ENCODE data around the gene SCP2.
"Not testable (repeated sequence)": the region's sequence is repeated elsewhere in the genome, so short reads cannot be mapped to it uniquely, and the experiment has no call there.

SCP2 gene

DNA sequence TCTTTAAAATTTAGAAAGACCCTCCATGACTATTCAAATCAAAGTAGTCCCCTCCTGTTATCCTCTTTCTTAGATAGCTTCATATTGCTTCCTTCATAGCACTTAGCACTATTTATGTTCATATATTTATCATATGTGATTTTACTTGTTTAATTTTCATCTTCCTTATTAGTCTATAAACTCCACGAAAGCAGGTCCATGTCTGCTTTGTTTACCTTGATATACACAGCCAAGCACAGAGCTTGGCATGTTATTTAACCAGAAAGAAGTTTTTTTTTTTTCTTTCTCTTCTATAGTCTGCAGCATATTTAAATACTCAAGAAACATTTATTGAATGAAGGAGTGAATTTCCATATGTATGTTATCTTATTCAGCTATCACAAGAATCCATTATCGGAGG, 36.0 kb downstream of the SCP2 start:
- no peak overlapping the region for H3K9ac ChIP-seq
- H3K36me3 ChIP-seq = no peaks in the 10 kb centered on the region; the same call in 1 of the 2 replicates
- no peaks in the 10 kb centered on the region for H3K9me3 ChIP-seq
- H4K20me1 ChIP-seq = no peaks in the 10 kb centered on the region
- H3K4me2 ChIP-seq = no peak overlapping the region
- no peak overlapping the region for H3K4me3 ChIP-seq
- TF ChIP-seq Cebpa-rat (IDR thresholded peaks at IDR 0.05) = no peak
- no peaks in the 10 kb centered on the region for H3K27me3 ChIP-seq
- H3K27ac ChIP-seq = no peak overlapping the region
- no peaks in the 10 kb centered on the region for H3K4me1 ChIP-seq

DNA sequence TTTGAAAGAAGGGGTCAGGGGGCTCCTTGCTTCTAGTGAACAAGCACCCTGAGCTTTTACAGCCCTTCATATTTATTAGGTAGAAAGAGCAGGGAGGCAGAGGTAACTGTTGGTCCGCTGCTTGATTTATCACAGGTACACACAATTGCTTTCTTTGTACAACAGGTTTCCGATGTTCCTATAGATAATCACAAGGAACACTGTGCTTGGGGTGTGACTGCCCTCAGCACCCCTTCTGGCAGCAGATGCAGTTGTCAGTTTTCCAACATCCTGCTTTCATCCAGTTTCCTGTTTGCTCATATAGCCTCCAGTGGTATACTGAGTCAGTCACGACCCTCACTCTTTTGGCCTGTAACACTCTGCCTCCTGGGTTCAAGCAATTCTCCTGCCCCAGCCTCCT, 40.6 kb downstream of the SCP2 start:
- TF ChIP-seq Cebpa-rat (IDR thresholded peaks at IDR 0.05) = no peak
- no peaks in the 10 kb centered on the region; the same call in 1 of the 2 replicates for H3K36me3 ChIP-seq
- H3K4me1 ChIP-seq = no peaks in the 10 kb centered on the region
- no peak overlapping the region for H3K27ac ChIP-seq
- H3K27me3 ChIP-seq = no peaks in the 10 kb centered on the region
- H3K4me2 ChIP-seq = no peak overlapping the region
- H3K9ac ChIP-seq = no peak overlapping the region
- no peaks in the 10 kb centered on the region for H3K9me3 ChIP-seq
- H4K20me1 ChIP-seq = no peaks in the 10 kb centered on the region
- no peak overlapping the region for H3K4me3 ChIP-seq

DNA sequence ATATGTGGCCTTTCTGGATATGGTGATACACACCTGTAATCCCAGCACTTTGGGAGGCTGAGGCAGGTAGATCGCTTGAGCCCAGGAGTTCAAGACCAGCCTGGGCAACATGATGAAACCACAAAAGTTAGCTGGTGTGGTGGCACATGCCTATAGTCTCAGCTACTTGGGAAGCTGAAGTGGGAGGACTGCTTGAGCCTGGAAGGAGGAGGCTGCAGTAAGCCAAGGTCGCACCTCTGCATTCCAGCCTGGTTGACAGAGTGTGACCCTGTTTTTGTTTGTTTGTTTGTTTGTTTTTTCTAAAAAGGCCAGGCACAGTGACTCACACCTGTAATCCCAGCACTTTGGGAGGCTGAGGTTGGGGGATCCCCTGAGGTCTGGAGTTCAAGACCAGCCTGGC, 42.2 kb downstream of the SCP2 start:
- H3K4me3 ChIP-seq, H3K9me3 ChIP-seq, H3K4me2 ChIP-seq, H4K20me1 ChIP-seq, H3K27me3 ChIP-seq, H3K36me3 ChIP-seq, H3K9ac ChIP-seq, H3K4me1 ChIP-seq, H3K27ac ChIP-seq: not testable (repeated sequence)

DNA sequence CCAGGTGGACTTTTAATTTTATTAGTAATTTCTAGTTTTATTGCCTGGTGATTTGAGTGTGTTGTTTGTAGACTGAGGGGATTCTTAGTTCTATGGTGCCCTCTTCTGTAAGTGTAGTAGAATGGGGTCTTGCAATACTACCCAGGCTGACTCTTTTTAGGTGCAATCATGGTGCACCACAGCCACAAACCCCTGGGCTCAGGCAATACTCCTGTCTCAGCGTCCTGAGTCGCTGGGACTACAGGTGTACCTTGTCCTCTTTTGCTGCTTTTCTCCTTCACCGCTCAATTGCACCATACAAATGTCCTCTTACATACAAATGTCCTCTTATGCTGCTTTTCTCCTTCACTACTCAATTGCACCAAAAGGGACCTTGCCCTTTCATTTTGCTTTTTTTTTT, 43.1 kb downstream of the SCP2 start:
- Histone ChIP-seq H3K4me2 (no peak overlapping the region), H3K4me1 (no peaks in the 10 kb centered on the region), H3K4me3 (no peak overlapping the region), H3K9ac (no peak overlapping the region), H3K9me3 (no peaks in the 10 kb centered on the region), H3K36me3 (no peaks in the 10 kb centered on the region; the same call in 1 of the 2 replicates), H3K27ac (no peak overlapping the region), H3K27me3 (no peaks in the 10 kb centered on the region), H4K20me1 (no peaks in the 10 kb centered on the region)
- no peak for TF ChIP-seq Cebpa-rat (IDR thresholded peaks at IDR 0.05)

DNA sequence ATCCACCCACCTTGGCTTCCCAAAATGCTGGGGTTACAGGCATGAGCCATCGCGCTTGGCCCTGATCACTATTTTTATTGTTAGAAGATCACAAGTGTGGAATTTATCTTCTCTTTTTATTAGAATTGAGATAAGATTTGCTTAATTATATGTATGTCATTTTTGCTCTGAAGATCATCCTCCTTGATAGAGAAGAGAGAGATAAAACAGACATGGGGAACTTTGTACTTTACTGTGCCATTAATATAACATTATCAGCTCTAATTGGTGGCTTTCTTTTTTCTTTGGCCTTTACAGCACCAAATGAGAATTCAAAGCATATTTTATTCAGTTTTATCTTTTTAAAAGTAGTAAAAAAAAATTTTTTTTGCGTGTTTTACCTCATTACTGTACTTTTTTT, 46.8 kb downstream of the SCP2 start:
- no peaks in the 10 kb centered on the region for H3K4me1 ChIP-seq
- H3K36me3 ChIP-seq = 0 out of 2 replicates have a peak, but pooled peaks cover 4% of the 10 kb centered on the region
- no peak overlapping the region for H3K4me2 ChIP-seq
- no peak overlapping the region for H3K9ac ChIP-seq
- H3K4me3 ChIP-seq = no peak overlapping the region
- no peak overlapping the region for H3K27ac ChIP-seq
- no peaks in the 10 kb centered on the region for H3K27me3 ChIP-seq
- no peak for TF ChIP-seq Cebpa-rat (IDR thresholded peaks at IDR 0.05)
- no peaks in the 10 kb centered on the region for H3K9me3 ChIP-seq
- no peaks in the 10 kb centered on the region for H4K20me1 ChIP-seq

DNA sequence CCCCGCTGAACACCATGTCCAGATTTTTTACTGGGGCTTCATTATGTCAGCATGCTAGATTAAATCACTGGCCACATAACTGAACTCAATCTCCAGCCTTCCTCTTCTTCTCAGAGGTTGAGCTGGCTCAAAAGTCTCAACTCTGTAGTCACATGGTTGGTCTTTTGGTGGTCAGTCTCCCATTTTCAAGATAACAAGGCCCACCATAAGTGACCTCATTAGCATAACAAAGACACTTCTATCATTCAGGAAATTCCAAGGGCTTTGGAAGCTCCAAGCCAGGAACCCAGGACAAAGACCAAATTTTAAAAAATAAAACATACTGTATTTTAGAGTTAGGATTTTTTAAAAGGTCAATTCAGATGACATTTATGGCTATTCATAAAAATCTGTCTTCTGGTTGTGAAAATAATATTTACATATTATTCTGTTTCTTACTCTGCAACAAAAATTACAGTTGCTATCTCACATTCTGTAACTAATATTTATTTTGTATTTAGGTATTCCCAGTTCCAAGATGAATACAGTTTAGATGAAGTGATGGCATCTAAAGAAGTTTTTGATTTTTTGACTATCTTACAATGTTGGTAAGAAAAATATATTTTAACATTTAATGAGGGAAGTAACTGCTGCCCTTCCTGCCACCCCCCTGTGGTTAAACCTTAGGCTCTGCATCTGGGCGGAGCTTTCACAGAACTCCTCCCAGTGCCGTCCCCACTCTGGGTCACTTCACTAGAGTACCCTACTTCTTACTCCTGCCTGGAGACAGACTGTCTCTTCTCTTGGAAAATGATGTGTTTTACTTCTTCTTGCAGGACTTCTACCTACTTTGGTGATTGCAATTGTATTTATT, 49.3 kb downstream of the SCP2 start:
- no peak overlapping the region for H3K27ac ChIP-seq
- TF ChIP-seq Cebpa-rat (IDR thresholded peaks at IDR 0.05) = no peak
- H3K4me2 ChIP-seq = no peak overlapping the region

DNA sequence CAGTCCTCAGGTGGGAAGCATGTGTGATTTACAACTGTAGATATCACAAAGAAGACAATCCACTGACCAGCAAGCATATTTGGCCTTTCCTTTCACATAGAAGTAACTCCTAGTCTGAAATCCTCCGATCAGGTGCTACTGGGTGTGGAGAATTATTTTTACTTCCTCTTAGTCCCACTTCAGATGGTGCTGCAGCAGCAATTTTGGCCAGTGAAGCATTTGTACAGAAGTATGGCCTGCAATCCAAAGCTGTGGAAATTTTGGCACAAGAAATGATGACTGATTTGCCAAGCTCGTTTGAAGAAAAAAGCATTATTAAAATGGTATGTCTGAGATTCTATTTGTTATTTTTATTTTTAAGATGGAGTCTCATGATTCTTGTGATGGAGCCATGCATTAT, 51.0 kb downstream of the SCP2 start:
- H3K4me3 ChIP-seq = no peak overlapping the region
- H3K4me1 ChIP-seq = no peaks in the 10 kb centered on the region
- no peak overlapping the region for H3K9ac ChIP-seq
- no peak overlapping the region for H3K4me2 ChIP-seq
- TF ChIP-seq Cebpa-rat (IDR thresholded peaks at IDR 0.05) = no peak
- H3K27me3 ChIP-seq = no peaks in the 10 kb centered on the region
- no peaks in the 10 kb centered on the region for H4K20me1 ChIP-seq
- H3K27ac ChIP-seq = no peak overlapping the region
- peaks cover 12% of the 10 kb centered on the region; the same call in 1 of the 2 replicates for H3K36me3 ChIP-seq
- H3K9me3 ChIP-seq = no peaks in the 10 kb centered on the region

More for the DNA sequence above, 49.3 kb downstream of the SCP2 start:
- no peak overlapping the region for H3K4me3 ChIP-seq
- no peaks in the 10 kb centered on the region for H3K27me3 ChIP-seq
- H3K9ac ChIP-seq = no peak overlapping the region
- H3K9me3 ChIP-seq = no peaks in the 10 kb centered on the region
- no peaks in the 10 kb centered on the region for H4K20me1 ChIP-seq
- H3K36me3 ChIP-seq = peaks cover 11% of the 10 kb centered on the region; the same call in 1 of the 2 replicates
- H3K4me1 ChIP-seq = no peaks in the 10 kb centered on the region

DNA sequence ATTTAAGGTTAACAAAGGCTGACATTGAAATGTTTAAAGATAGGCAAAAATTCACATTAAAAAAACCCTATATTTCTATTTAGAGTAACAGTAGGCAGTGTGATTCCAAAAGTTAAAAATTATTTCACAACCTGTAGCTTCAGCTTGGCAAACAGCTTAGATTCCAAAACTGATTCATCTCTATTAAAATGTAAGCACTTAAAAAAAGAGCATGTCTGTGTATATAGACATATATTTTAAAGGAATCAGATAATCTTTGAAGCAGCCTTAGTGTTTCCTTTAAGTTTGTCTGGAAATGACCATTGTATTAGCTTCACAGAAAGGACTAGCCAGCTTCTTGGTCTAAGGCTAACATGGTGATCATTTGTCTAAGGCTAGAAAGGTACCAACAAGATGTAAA, 65.7 kb downstream of the SCP2 start:
- H4K20me1 ChIP-seq, H3K27ac ChIP-seq, H3K9me3 ChIP-seq, H3K4me2 ChIP-seq, H3K27me3 ChIP-seq, H3K4me3 ChIP-seq, H3K4me1 ChIP-seq, H3K9ac ChIP-seq: not testable (repeated sequence)
- H3K36me3 ChIP-seq = peaks cover 14% of the 10 kb centered on the region; the same call in 1 of the 2 replicates

DNA sequence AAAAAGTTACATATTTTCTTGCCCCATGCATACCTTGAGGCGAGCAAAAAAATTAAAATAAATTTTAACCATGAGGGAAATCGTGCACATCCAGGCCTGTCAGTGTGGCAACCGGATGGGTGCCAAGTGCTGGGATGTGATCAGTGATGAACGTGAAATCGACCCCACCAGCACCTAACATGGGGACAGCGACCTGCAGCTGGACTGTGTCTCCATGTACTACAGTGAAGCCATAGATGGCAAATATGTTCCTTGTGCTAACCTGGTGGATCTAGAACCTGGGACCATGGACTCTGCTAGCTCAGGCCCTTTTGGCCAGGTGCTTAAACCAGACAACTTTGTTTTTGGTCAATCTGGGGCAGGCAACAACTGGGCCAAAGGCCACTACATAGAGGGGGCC, 67.6 kb downstream of the SCP2 start:
- Histone ChIP-seq H3K27me3 (no peaks in the 10 kb centered on the region), H3K27ac (no peak overlapping the region), H4K20me1 (no peaks in the 10 kb centered on the region), H3K36me3 (peaks cover 14% of the 10 kb centered on the region; the same call in 1 of the 2 replicates), H3K4me1 (no peaks in the 10 kb centered on the region), H3K9me3 (no peaks in the 10 kb centered on the region), H3K4me2 (no peak overlapping the region), H3K9ac (no peak overlapping the region), H3K4me3 (no peak overlapping the region)
- TF ChIP-seq Cebpa-rat (IDR thresholded peaks at IDR 0.05) = no peak

DNA sequence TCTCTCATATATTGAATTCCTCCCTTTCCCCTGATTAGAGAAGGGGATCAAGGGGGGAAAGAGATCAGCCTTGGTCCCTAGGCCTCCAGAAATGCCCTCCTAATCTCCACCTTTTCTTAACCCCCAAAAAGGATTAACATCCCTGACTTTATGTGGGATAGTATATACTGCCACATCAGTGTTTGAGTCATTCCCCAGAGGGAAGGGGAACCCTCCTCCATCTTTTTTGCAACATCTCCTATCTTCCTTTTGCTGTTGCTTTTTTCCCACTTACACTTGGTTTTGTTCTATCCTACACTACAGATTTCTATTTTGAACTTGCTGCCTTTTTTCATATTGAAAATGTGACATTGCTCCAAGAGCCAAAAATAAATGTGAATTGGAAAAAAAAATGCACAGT, 69.6 kb downstream of the SCP2 start:
- no peak overlapping the region for H3K27ac ChIP-seq
- no peaks in the 10 kb centered on the region for H3K9me3 ChIP-seq
- no peak for TF ChIP-seq Cebpa-rat (IDR thresholded peaks at IDR 0.05)
- peaks cover 14% of the 10 kb centered on the region; the same call in 1 of the 2 replicates for H3K36me3 ChIP-seq
- no peaks in the 10 kb centered on the region for H3K4me1 ChIP-seq
- no peaks in the 10 kb centered on the region for H3K27me3 ChIP-seq
- H4K20me1 ChIP-seq = no peaks in the 10 kb centered on the region
- H3K4me3 ChIP-seq = no peak overlapping the region
- no peak overlapping the region for H3K4me2 ChIP-seq
- H3K9ac ChIP-seq = no peak overlapping the region

Data from BLaER1 (cell line).